Choroid plexus epithelial cell (primary cell): Measurements from ENCODE around the gene PCNA.
"Not testable (repeated sequence)": the region's sequence is repeated elsewhere in the genome, so short reads cannot be mapped to it uniquely, and the experiment has no call there.

Experiments
- DNase-seq: peaks from one replicate; pipeline ENCODE4 v3.0.0-alpha.2; 2010; ENCODE audit warnings: low read depth
- H3K4me3 ChIP-seq: 2 replicates; pipeline ENCODE4 v1.5.1; 2011; ENCODE audit warnings: low read depth, mild to moderate bottlenecking, control low read depth, low read length, moderate library complexity
- TF ChIP-seq, protein P1 (sequence below): conservative IDR thresholded peaks from 2 replicates; pipeline ENCODE4 v1.5.1; 2011; ENCODE audit warnings: low read depth, mild to moderate bottlenecking, control low read depth, inconsistent platforms, low read length, moderate library complexity

PCNA gene

DNA sequence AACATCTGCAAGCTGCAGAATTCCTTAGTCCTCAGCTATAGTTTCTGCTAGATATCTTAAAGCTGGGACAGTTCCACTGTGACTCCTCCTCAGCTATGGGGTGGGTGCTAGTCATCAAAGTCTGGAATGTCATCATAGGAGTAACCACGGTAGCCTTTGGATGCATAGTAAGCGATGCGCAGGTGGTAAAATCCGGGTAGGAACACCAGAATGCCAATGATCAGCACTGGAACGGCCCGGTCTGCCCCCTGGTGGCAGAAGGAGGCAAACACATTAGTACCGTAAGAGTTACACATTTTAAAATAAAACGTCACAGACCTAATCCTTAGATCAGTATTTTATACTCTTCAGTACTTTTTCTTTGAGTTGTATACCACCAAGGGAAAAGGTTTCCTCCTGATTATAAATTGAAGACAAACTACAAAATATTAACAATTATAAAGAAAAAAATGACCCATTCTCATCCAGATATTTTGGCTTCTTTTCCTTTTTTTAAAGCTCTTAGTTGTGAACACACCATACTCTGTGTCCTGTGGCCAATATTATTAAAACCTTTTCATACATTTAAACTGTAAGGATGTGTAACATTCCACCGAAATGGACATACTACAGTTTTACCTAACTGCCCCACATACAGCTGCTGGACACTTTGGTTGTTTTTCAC is 18.9 kb downstream of the PCNA start:
- H3K4me3 ChIP-seq: no peak overlapping the region
- peak; percentile 69 for DNase-seq
- TF ChIP-seq, protein P1, sequence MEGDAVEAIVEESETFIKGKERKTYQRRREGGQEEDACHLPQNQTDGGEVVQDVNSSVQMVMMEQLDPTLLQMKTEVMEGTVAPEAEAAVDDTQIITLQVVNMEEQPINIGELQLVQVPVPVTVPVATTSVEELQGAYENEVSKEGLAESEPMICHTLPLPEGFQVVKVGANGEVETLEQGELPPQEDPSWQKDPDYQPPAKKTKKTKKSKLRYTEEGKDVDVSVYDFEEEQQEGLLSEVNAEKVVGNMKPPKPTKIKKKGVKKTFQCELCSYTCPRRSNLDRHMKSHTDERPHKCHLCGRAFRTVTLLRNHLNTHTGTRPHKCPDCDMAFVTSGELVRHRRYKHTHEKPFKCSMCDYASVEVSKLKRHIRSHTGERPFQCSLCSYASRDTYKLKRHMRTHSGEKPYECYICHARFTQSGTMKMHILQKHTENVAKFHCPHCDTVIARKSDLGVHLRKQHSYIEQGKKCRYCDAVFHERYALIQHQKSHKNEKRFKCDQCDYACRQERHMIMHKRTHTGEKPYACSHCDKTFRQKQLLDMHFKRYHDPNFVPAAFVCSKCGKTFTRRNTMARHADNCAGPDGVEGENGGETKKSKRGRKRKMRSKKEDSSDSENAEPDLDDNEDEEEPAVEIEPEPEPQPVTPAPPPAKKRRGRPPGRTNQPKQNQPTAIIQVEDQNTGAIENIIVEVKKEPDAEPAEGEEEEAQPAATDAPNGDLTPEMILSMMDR: peak; percentile 87

DNA sequence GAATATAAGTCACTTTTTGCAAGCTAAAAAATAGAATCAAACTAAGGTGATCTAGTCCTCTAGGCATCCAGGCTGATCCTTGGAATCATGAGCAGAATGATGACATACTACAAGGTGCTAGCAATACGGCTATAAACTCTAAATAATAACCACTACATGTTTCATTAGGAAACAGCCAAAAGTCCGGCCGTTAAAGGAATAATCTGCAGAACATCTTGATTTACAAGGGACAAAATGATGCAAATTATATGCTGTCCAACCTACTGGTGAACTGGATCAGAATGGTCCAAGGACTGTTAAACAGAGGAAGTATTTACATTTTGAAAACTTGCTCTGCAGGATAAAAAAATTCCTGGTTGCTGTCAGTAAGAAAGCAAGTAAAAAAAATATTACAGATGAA is 19.8 kb downstream of the PCNA start:
- not testable (repeated sequence) for H3K4me3 ChIP-seq, DNase-seq

DNA sequence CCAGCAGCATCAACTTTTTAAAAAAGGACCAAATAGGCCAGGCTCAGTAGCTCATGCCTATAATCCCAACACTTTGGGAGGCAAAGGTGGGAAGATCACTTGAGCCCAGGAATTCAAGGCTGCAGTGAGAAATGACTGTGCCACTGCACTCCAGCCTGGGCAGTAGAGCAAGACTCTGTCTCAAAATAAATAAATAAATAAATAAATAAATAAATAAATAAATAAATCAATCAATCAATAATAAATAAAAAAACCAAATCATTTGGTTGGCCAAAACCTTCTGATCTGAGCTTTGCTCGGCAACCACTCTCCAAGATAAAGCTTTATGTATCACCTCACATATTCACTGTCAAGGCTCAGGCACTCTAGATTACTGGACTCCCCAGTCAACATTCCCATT is 20.7 kb downstream of the PCNA start:
- not testable (repeated sequence) for H3K4me3 ChIP-seq, DNase-seq

DNA sequence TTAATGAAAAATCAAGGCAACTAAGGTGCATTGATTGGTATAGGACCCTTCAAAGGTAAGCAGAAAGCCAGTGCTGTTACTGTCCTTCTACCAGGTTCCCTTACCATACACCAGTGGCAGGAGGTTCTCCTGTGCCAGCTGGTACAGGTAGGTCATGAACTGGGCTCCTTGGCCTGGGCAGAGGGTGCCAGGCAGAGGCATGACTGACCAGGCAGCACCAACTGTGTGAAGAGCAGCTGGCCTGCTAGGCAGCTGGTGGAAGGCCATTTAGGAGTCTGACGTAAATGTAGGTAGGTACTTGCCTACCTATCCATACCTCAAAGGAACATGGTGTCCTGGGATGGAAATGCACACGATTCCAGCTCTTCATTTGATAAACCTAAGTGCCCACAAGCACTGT is 23.3 kb downstream of the PCNA start:
- DNase-seq: no peak
- H3K4me3 ChIP-seq: no peak overlapping the region
- TF ChIP-seq, protein P1: no peak

DNA sequence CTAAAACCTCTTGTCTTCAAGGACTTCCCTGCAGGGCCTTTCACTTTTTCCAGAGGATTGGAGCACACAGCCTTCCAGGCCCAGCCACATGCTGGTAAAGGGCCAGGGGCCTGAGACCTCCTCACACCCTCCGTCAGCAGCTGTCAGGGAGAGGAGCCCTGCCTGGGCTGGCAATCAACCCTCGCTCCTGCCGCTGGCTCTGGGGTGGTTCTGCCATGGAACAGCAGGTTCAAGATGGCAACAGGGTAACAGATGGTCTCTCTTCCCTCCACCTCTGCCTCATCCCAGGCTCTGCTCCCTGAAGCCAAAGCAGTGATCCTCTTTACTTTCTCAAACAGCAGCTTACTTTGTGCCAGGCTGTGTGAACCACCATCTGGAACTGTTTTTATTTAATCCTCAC is 23.8 kb downstream of the PCNA start:
- TF ChIP-seq, protein P1: no peak
- no peak overlapping the region for H3K4me3 ChIP-seq
- no peak for DNase-seq

DNA sequence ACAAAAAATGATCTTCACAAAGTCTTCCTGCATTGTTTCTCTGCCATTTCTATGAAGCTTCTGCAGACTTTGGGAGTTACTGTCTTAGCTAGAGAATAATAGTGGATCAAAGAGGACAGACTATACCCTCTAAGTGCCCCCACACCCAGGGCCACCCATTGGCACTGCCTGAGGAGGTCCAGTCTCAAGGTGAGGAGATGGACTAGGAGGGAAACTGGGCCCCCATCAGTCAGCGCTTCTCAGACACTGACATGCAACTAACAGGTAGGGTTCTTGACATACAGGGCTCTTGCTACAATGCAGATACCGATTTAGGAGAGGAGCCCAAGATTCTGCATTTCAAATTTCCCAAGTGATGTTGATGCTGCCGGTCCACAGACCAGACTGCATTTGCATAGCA is 24.3 kb downstream of the PCNA start:
- H3K4me3 ChIP-seq: no peak overlapping the region
- no peak for DNase-seq
- TF ChIP-seq, protein P1: no peak

DNA sequence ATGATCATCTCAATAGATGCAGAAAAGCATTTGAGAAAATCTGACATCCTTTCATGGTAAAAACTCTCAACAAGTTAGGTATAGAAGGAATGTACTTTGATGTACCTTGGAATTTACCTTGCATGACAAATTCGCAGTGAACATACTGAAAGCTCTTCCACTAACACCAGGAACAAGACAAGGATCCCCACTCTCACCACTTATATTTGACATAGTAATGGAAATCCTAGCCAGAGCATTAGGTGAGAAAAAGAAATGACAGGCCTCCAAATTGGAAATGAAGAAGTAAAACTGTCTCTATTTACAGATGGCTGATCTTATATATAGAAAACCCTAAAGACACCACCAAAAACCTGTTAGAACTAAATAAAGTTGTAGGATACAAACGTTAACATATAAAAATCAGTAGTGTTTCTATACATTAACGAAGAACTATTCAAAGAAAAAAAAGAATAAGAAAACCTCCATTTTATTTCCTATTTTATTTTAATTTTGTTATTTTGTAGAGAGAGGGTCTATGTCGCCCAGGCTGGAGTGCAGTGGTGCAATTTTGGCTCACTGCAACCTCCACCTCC is 26.9 kb downstream of the PCNA start:
- H3K4me3 ChIP-seq: no peak overlapping the region
- TF ChIP-seq, protein P1: no peak
- DNase-seq: no peak

DNA sequence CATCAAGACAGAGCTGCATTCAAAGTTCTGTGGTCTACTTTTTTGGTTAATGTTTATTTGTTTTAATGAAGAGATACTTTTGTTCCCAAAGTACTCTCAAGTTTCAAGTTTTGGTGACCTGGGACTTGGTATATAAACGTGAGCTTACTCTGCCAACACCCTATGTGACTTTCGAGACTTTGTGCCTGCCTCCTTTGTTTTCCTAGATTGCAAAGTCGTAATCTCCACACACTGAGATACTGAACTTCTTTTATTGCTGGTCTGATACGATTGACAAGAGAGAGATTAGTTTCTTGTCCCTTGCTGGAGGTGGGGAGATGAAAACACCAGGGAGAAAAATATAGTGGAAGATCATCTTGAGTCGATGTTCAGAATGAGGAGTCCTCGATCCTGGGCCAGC is 27.9 kb downstream of the PCNA start:
- no peak overlapping the region for H3K4me3 ChIP-seq
- no peak for DNase-seq
- TF ChIP-seq, protein P1: no peak
